Thyroid gland (tissue), 4 donors: ENCODE measurements around the gene CPN2. TPM values are rescaled to one million over a fixed set of nuclear protein-coding genes. Genes with fewer than 3 reads are reported as not detected.

ENCODE experiments used
- DNase-seq, 2 donors: peaks; one replicate each; pipeline ENCODE4 v3.0.0-alpha.2; 2019
- H3K27ac ChIP-seq, 3 donors: fragments of 200-600 bp; sonication (generic); 1 replicate in 2 of 3; 2 replicates in 1 of 3; pipeline ENCODE4 v1.5.1; 2016 to 2019; ENCODE audit warnings: mild to moderate bottlenecking in 1 of 3, moderate library complexity in 1 of 3
- H3K27me3 ChIP-seq: fragments of 200-600 bp; sonication (generic); one replicate; pipeline ENCODE4 v1.5.1; 2019
- H3K36me3 ChIP-seq, 2 donors: fragments of 200-600 bp; sonication (generic); one replicate each; pipeline ENCODE4 v1.5.1; 2016 to 2019
- H3K4me1 ChIP-seq, 2 donors: fragments of 200-600 bp; sonication (generic); one replicate each; pipeline ENCODE4 v1.5.1; 2017 to 2019
- H3K4me3 ChIP-seq, 3 donors: fragments of 200-600 bp; sonication (generic); replicated peaks in 1 of 3; 1 replicate in 2 of 3; 2 replicates in 1 of 3; pipeline ENCODE4 v1.5.1; 2016; ENCODE audit warnings: mild to moderate bottlenecking in 1 of 3
- H3K9me3 ChIP-seq: fragments of 200-600 bp; sonication (generic); one replicate; pipeline ENCODE4 v1.5.1; 2017
- CTCF ChIP-seq, 6 experiments: fragments of 200-600 bp in 3 of 6; fragments of 450-650 bp in 3 of 6; sonication (generic) in 3 of 6; IDR thresholded peaks; one replicate each; pipeline ENCODE4 v1.5.1; 2016 to 2019; ENCODE audit warnings: antibody characterized with exemption in 6 of 6, mild to moderate bottlenecking in 2 of 6, inconsistent platforms in 1 of 6, moderate library complexity in 1 of 6
- POLR2A ChIP-seq, 2 donors: fragments of 450-650 bp; IDR thresholded peaks; one replicate each; pipeline ENCODE4 v1.6.1; 2017; ENCODE audit warnings: antibody characterized with exemption in 2 of 2, mild to moderate bottlenecking in 2 of 2, moderate library complexity in 1 of 2
- WGBS, 2 donors: methylation state at CpG; one replicate each; pipeline ENCODE4 v1.1.5; 2017; 5-methylcytosine and 5-hydroxymethylcytosine counted together
- intact Hi-C: fragments of 100-400 bp; cut with DNase I; formaldehyde crosslinking; loops from one replicate; pipeline ENCODE4 v1.15.1; 2023
- total RNA-seq, 4 donors: library from RNA; depleted of rRNA; stranded (reverse); fragments of >200 nt; gene quantifications; one replicate each; pipeline ENCODE4 v1.2.3, GENCODE V29; 2016

The CPN2 gene
- total RNA-seq, 4 donors from 2014 or later: not detected

GRCh38 chr3:194333212-194333980 lies 17.7 kb downstream of the CPN2 start:
- Histone ChIP-seq H3K4me1 (peaks cover 15 to 32% of the 10 kb centered on the region in 2 donors), H3K27me3 (no peaks in the 10 kb centered on the region), H3K27ac (no peak overlapping the region), H3K9me3 (no peaks in the 10 kb centered on the region), H3K36me3 (no peaks in the 10 kb centered on the region), H3K4me3 (peak overlapping the region in 1 of 3 donors; percentile 22)
- DNase-seq: peak; percentile 87 to 91
- TF ChIP-seq CTCF (IDR thresholded peaks at IDR 0.05) (peak; percentile 91 to 99 (median 98)), POLR2A (IDR thresholded peaks at IDR 0.05) (no peak)
- intact Hi-C loops: no loop called here
- 12 to 19% methylated on average over 11 to 34 of the region's 69 CpGs for WGBS, 2 donors

- Histone ChIP-seq H3K4me1 (peaks cover 15 to 32% of the 10 kb centered on the region in 2 donors), H3K27ac (no peak overlapping the region), H3K36me3 (no peaks in the 10 kb centered on the region), H3K27me3 (no peaks in the 10 kb centered on the region), H3K9me3 (no peaks in the 10 kb centered on the region), H3K4me3 (no peak overlapping the region)
- no peak for DNase-seq
- intact Hi-C loops: no loop called here
- no peak for TF ChIP-seq POLR2A (IDR thresholded peaks at IDR 0.05)
- no peak for TF ChIP-seq CTCF (IDR thresholded peaks at IDR 0.05)
- WGBS, 2 donors: 91 to 94% methylated on average over 7 of the region's 7 CpGs
Observed at GRCh38 chr3:194332858-194333211, 18.3 kb downstream of the CPN2 start.

- Histone ChIP-seq H3K4me1 (peaks cover 15 to 32% of the 10 kb centered on the region in 2 donors), H3K4me3 (no peak overlapping the region), H3K9me3 (no peaks in the 10 kb centered on the region), H3K36me3 (no peaks in the 10 kb centered on the region), H3K27me3 (no peaks in the 10 kb centered on the region), H3K27ac (peak overlapping the region; percentile 38 to 63 (median 44))
- 44 to 45% methylated on average over 4 of the region's 4 CpGs for WGBS, 2 donors
- intact Hi-C loops: no loop called here
- TF ChIP-seq POLR2A (IDR thresholded peaks at IDR 0.05) (no peak), CTCF (IDR thresholded peaks at IDR 0.05) (no peak)
- DNase-seq: peak; percentile 92 to 93
Observed at GRCh38 chr3:194330579-194330978, 20.5 kb downstream of the CPN2 start.

GRCh38 chr3:194330160-194330559 lies 21.0 kb downstream of the CPN2 start:
- Histone ChIP-seq H3K27ac (peak overlapping the region; percentile 30 to 63 (median 44)), H3K9me3 (no peaks in the 10 kb centered on the region), H3K4me3 (no peak overlapping the region), H3K36me3 (no peaks in the 10 kb centered on the region), H3K27me3 (no peaks in the 10 kb centered on the region), H3K4me1 (peaks cover 15 to 32% of the 10 kb centered on the region in 2 donors)
- intact Hi-C loops: no loop called here
- peak; percentile 78 for DNase-seq
- no peak for TF ChIP-seq POLR2A (IDR thresholded peaks at IDR 0.05)
- TF ChIP-seq CTCF (IDR thresholded peaks at IDR 0.05): no peak
- WGBS, 2 donors: 38 to 50% methylated on average over 10 of the region's 10 CpGs

- no peak for TF ChIP-seq POLR2A (IDR thresholded peaks at IDR 0.05)
- TF ChIP-seq CTCF (IDR thresholded peaks at IDR 0.05): no peak
- peak in 1 of 2 donors; percentile 17 for DNase-seq
- H3K4me3 ChIP-seq: no peak overlapping the region
- 61 to 69% methylated on average over 7 of the region's 7 CpGs for WGBS, 2 donors
- no peaks in the 10 kb centered on the region for H3K36me3 ChIP-seq
- peak overlapping the region; percentile 30 to 63 (median 44) for H3K27ac ChIP-seq
- H3K4me1 ChIP-seq: peaks cover 15 to 32% of the 10 kb centered on the region in 2 donors
- H3K9me3 ChIP-seq: no peaks in the 10 kb centered on the region
- intact Hi-C loops: no loop called here
- H3K27me3 ChIP-seq: no peaks in the 10 kb centered on the region
Observed at GRCh38 chr3:194329583-194329965, 21.6 kb downstream of the CPN2 start.
